HG03432 (cell line): Measurements from ENCODE around the gene RBM34.
"Not testable (repeated sequence)": the region's sequence is repeated elsewhere in the genome, so short reads cannot be mapped to it uniquely, and the experiment has no call there.

Experiments
- ATAC-seq: cut with Tn5 transposase; IDR thresholded peaks from one replicate; pipeline ENCODE4 v1.9.1; 2021; ENCODE audit warnings: mild to moderate bottlenecking, moderate library complexity; ENCODE audit not compliant: unreplicated experiment

Gene RBM34, protein sequence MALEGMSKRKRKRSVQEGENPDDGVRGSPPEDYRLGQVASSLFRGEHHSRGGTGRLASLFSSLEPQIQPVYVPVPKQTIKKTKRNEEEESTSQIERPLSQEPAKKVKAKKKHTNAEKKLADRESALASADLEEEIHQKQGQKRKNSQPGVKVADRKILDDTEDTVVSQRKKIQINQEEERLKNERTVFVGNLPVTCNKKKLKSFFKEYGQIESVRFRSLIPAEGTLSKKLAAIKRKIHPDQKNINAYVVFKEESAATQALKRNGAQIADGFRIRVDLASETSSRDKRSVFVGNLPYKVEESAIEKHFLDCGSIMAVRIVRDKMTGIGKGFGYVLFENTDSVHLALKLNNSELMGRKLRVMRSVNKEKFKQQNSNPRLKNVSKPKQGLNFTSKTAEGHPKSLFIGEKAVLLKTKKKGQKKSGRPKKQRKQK

DNA sequence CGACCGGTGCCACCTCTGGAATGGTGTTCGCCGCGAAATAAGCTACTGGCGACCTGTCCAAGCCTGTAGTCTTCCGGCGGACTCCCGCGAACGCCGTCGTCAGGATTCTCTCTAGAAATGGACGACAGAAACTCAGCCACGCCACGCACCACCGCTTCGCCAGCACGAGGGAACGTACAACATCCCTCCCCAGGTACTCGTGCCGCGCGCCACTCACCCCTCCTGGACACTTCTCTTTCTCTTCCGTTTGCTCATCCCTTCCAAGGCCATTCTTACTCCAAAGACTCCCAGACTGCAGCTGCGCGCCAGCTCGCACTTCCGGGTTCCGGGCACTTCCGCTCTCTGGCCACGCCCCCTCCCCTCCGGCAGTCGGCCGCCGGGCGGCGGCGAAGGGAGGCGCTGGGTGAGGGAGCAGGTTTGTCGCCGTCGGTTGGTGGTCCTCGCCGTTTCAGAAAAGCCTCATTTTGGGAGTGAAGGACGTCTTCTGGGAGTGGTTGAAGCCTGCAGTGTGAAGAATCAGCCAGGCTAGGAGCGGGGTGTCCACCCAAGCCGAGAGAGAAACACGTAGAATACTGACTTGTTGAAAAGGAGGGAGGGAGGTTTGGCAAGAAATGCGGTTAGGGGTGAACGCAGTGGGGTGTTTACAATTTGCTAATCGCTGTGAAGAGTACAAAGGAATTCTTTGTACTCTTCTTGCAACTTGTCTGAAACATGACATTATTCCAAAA is at the start of gene RBM34:
Gene RBM34, minus strand, starts transcription at position 294 of the 728 bp plus-strand sequence. Its CDS starts 24 bp downstream, at position 270.
- peak; percentile 98 for ATAC-seq

DNA sequence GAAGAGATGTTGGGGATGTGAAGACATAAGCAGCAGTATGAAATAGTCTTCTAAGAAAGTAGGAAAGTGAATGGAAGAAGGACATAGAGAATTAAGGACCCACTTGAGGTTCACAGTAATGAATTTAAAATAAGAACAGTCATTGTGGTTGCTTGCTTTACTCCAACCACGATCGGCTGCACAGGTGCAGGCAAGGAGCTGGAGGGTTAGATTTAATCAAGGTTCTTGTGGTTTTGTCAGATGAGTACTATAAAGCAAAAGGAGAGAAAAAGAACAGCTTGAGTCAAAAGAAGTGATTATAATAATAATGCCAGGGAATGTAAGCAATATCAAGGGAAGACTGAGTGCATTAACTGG is 46.1 kb upstream of the RBM34 start:
- no peak for ATAC-seq

DNA sequence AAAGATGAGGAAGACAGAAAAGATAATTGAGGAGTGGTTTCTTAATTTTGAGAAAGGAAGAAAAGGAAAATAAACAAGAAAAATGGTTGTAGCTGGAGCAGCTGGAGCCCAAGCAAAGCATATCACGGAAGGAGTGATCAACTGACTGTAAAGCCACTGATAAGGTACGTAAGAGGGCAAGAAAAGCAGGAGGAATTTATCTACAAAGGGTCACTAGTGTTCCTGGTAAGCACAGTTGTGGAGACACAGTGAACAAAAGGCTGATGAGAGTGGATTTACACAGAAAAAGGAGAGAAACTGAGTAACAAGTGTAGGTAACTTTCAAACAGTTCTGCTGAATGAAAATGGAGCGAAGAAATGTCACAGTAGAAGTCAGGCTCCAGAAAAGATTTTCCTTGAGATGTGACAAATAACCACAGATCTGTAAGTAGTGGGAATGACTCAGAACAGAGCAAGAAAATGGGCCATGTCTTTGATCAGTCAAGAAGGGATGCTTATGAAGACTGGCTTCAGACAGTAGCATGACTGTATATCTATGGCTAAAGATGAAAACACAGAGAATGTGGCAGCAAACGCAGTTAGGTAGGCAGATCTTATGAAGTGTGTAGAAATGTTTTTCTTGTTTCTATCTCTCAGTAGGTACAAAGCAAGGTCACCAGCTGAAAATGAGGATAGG is 45.6 kb upstream of the RBM34 start:
- no peak for ATAC-seq

DNA sequence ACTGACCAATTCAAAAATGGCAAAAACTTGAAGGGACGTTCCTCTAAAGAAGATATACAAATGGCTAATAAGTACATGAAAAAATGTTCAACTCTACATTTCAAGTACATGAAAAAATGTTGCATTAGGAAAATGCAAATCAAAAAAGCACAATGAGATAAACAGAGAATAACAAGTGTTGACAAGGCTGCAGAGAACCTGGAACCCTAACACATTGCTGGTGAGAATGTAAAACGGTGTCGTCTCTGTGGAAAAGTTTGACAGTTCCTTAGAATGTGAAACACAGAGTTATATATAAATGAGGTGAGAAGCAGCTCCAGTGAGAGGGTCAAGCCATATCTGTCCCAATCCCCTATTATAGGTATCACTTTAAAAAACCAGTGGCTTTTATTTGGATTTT is 44.6 kb upstream of the RBM34 start:
- no peak for ATAC-seq

DNA sequence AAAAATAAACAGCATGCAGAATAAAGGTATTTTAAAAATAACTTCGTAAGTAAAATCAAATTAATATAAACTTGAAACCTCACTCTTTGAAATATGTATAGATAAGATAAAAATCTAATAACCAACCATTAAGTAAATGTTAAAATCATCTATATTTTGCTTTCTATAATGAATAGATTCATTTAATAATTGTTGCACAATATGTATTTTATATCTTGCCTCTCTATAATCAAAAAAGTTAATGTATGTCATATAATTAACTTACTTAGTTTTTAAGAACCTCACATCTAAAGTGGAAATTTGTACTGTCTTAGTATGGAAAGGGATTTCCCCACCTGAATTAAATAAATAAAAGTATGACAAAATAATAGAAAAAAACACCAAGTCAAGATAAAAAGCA is 42.4 kb upstream of the RBM34 start:
- ATAC-seq, result no peak

DNA sequence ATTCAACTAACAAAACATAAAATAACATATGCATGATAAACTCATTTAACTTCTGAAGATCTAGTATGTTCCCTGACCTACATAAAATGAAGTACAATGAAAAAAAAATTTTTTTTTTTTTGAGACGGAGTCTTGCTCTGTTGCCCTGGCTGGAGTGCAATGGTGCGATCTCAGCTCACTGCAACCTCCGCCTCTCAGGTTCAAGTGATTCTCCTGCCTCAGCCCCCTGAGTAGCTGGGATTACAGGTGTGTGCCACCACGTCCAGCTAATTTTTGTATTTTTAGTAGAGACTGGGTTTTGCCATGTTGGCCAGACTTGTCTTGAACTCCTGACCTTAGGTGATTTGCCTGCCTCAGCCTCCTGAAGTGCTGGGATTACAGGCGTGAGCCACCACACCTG is 41.4 kb upstream of the RBM34 start:
- ATAC-seq, result not testable (repeated sequence)

DNA sequence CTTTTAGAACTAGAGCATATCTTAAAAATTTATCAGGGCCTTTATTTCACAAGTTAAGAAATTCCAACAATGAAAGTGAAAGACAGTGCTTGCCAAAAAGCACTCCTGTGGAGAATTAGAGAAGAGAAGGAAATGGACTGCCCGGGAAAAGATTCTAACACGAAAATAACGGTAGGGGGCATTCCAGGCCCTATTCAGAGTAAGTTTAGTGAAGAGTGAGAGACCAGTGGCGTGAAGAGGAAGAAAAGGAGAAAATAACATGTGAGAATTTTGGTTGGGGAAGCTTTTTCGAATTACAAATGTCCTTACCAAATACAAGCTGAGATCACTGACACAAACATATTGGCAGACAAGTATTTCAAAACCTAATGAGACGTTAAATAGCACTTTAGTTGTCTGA is 38.4 kb upstream of the RBM34 start:
- ATAC-seq, result no peak

DNA sequence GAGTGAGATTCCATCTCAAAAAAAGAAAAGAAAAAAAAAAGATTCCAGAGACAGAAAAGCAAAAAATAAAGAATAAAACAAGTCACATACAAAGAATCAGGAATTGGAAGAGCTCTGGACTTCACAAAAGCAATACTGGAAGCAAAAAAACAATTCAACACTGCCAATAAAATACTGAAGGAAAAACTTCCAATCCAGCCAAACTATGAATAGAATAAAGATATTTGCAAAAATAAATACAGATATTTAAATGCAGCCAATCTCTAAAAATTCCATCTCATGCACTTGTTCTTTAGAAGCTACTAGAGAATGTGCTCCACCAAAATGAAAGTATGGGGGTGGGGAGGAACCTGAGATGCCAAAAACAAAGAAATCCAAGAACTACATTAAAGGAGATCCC is 29.4 kb upstream of the RBM34 start:
- ATAC-seq, result no peak

DNA sequence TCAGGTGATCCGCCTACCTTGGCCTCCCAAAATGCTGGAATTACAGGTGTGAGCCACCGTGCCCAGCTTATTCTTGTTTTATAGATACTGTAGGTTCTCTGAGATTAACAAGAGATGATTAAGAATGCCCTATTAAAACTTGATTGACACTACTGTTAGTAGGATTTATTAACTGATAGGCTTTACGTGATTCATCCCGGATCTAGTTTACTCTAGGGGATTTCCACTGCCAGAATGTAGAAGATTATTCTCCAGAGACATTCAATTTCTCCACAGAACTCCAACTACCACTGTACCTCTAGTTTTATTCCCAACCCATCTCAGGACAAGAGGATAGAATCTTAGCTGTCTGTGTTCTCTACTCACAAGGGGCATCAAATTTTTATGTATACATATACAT is 26.3 kb upstream of the RBM34 start:
- no peak for ATAC-seq

DNA sequence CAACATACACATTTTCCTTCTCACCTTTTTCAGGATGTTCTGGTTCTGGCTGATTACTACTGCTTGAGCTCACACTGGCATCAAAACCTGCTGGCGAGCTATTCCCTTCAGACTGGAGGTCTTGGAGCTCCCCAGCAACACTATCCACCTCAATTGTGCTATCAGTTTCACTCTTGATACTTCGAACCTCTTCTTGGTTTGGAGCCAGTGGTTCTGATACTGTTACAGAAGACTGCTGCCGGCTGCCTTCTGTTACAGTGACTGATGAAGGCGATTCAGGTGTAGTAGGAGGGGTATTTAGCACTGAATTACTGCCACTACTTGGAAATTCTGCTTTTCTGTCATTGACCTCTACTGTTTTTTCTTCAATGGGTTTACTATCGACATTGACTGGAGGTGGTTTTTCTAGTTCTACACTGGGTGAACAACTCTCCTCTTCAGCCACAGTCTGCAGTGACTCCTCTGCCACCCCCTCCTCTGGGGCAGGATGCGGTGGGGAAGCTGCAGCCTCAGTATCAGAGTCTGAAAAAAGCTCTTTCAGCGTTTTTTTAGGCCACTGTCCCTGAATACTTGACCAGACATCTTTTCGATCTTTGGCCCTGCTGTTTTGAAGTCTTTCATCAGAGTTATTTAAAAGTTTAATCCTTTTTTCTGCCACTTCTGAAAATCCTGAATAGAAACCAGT is 20.7 kb upstream of the RBM34 start:
- no peak for ATAC-seq

DNA sequence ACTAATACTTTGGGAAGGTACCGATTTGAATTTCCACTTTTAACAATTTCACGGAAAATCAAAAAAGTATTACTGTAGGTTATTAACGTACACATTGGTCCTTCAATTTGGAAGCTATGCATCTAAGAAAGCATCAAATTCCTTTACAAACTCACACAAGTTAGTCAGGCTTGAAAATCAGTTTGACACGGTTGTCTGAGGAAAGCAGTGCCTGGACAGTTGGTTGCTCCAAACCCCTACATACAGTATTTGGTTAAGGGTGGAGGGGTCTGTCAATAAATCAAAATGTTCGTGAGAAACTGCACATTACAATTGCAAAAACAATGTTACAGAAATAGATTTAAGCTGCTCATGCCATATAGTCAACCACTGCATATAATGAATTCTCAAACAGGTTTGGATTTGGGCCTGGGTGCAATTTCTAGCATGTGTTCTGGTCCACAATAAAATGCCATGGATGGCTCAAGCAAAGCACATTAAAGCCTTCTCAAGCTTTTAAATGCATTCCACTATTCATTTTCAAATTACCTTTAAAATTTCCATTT is 19.9 kb upstream of the RBM34 start:
- no peak for ATAC-seq

DNA sequence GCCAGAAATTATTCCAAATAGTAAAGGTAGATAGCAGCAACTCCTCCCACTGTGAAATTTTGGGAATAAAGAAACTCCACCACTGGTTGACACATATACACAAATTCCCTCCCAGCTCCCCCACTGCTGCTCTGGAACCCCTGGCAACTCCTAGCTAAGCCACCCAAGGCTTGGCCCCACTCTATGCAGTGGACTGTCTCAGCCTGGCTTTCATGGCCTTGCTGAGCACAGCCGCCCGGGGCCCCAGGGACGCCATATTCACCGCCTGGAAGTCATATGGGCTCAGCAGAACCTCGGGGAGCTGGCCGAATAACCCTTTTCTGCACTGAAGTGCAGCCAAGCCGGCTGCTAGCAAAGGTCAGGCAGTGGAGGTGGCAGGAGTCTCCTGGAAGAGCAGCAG is 15.4 kb upstream of the RBM34 start:
- ATAC-seq, result no peak

DNA sequence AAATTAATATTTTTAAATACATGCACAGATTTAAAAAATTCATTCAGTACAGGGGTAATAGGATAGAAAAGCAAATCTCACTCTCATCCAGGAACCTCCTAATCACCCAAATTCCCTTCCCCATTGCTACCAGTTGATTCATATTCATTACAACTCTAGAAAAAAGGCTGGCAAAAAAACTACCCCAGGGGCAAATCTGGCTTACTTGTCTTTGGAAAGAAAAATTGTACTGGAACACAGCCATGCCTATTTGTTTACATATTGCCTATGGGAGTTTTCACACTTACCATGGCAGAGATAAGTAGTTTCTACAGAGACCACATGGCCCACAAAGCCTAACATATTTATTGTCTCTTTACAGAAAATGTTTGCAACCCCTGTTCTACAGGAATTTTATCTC is 8.9 kb upstream of the RBM34 start:
- ATAC-seq, result no peak

DNA sequence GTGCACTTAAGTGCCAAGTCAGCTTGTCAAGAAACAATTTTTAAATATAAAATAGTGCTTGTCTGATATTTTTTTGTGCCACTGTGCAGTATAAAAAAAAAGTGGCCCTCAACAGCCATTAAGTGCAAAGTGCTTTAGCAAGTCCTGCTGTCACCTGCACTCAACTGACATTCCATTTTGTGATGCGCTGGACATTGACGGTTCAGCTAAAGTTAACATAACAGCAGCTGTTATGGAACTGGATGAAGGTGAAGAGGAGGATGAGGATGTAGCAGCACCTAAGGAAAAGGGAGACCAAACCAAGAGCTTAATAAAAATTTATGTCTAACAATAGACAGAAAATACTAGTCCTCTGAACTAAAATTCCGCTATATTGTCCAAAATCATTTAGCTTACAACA is 7.3 kb upstream of the RBM34 start:
- ATAC-seq, result no peak

DNA sequence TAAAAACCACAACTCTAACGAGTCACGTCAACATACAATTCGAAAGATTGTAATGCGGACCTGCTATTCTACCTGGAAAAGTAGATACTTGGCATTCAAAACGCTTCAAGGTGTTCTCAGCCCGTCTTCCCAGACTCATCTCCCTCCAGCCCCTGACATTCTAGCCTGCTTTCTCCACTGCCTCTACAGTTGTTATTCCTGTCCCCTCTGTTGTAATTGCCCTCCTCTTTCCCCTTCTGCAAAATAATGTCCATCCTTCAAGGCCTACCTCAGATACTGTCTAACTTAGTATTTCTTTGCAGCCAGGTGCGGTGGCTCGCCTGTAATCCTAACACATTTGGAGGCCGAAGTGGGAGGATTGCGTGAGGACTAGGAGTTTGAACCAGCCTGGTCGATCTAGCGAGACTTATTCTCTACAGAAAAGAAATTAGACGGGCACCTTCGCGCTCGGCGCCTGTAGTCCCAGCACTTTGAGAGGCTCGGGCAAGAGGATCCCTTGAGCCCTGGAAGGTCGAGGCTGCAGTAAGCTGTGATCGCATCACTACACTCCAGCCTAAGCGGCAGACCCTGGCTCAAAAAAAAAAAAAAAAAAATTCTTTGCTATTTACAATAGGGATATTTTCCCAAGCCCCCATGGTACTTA is 756 bp upstream of the RBM34 start:
- no peak for ATAC-seq

DNA sequence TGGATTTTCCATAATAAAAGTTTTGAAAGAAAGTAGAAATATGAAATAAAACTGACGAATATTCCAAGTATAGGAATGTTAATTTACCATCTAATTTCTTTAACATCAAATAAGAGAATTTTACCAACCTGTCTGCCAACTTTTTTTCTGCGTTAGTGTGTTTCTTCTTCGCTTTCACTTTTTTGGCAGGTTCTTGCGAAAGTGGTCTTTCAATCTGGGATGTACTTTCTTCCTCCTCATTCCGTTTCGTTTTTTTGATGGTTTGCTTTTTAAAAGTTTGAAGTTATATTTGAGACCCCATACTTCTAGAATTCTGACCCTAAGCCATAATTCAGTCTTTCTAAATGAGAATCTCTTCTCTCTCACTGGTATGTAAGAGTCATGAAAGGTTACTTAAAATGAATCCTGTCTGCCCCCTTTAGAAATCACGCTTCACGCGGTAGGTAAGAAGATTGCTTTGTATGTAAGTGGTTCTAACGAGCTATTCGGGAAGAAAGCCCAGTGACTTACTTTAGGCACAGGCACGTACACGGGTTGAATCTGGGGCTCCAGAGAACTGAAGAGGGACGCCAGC is 580 bp downstream of the RBM34 start:
- ATAC-seq, result peak; percentile 31

DNA sequence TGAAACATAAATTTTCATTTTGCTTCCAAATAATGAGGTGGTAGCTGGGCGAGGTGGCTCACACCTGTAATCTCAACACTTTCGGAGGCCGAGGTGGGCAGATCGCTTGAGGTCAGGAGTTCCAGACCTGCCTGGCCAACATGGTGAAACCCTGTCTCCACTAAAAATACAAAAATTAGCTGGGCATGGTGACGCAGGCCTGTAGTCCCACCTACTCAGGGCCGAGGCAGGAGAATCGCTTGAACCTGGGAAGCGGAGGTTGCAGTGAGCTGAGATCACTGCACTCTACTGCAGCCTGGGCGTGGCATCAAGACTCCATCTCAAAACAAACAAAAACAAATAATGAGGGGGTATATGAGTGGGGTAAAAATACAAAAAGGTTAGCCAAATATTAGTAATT is 1.1 kb downstream of the RBM34 start:
- not testable (repeated sequence) for ATAC-seq

DNA sequence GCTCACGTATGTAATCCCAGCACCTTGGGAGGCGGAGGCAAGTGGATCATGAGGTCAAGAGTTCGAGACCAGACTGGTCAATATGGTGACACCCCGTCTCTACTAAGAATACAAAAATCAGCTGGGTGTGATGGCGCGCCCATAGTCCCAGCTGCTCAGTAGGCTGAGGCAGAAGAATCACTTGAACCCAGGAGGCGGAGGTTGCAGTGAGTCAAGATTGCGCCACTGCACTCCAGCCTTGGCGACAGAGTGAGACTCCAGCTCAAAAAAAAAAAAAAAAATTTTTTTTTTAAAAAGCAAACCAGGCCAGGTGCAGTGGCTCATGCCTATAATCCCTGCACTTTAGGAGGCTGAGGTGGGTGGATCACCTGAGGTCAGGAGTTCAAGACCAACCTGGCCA is 1.8 kb downstream of the RBM34 start:
- ATAC-seq, result not testable (repeated sequence)

DNA sequence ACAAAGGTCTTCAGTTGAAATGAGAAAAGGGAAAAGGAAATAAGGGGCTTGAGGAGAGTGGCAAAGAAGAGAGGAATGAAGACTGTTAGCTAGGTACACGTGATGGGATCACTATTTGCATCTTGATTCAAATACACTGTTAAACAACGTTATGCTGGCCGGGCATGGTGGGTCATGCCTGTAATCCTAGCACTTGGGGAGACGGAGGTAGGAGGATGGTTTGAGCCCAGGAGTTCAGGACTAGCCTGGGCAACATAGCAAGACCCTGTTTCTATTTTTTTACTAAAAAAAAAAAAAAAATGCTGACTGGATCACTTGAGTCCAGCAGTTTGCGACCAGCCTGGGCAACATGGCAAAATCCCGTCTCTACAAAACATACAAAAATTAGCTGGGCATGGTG is 2.4 kb downstream of the RBM34 start:
- no peak for ATAC-seq

DNA sequence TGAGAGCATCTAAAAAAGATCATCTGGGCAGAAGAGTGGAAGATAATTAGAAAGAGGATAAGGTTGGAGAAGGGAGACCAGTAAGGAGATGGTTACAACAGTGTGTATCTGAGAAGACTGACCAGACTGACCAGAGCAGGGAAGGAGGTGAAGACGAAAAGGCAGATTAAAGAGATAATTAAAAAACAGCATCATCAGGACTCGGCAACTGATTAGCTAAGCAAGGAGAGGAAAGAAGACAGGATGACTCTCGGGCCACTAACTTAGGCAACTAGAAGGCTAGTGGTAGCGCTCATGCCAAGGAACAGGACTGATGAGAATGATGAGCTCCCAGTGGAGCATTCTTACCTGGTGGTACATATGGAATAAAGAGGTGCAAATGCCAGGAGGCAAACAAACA is 3.9 kb downstream of the RBM34 start:
- ATAC-seq, result no peak
